ENCODE measurements around the gene AMPD3.
A peak's percentile ranks its signal among the peaks of the same experiment; 100 is the strongest.
"Not testable (repeated sequence)": the region's sequence is repeated elsewhere in the genome, so short reads cannot be mapped to it uniquely, and the experiment has no call there.

Gene AMPD3

GRCh38 chr11:10454878-10455631, at the start of gene AMPD3:
Gene AMPD3, plus strand, starts transcription at chr11:10455264. Its CDS starts 6,256 bp downstream, at chr11:10461520.
- DNase-seq = no peak

GRCh38 chr11:10405865-10406592, 49.0 kb upstream of the AMPD3 start:
- peak; percentile 67 for DNase-seq

- DNase-seq = no peak
Observed at GRCh38 chr11:10407055-10407454, 48.0 kb upstream of the AMPD3 start.

- no peak for DNase-seq
Observed at GRCh38 chr11:10407749-10408685, 47.0 kb upstream of the AMPD3 start.

GRCh38 chr11:10409207-10409661, 45.8 kb upstream of the AMPD3 start:
- peak; percentile 10 for DNase-seq

GRCh38 chr11:10410106-10410843, 44.8 kb upstream of the AMPD3 start:
- DNase-seq = no peak

GRCh38 chr11:10410844-10411200, 44.2 kb upstream of the AMPD3 start:
- DNase-seq = no peak

- DNase-seq = no peak
Observed at GRCh38 chr11:10412266-10412665, 42.8 kb upstream of the AMPD3 start.

GRCh38 chr11:10413268-10413667, 41.8 kb upstream of the AMPD3 start:
- DNase-seq = peak; percentile 69

GRCh38 chr11:10414181-10414580, 40.9 kb upstream of the AMPD3 start:
- DNase-seq = no peak

GRCh38 chr11:10414659-10415058, 40.4 kb upstream of the AMPD3 start:
- DNase-seq = peak; percentile 44

- no peak for DNase-seq
Observed at GRCh38 chr11:10415817-10416392, 39.2 kb upstream of the AMPD3 start.

- DNase-seq = no peak
Observed at GRCh38 chr11:10418259-10418949, 36.7 kb upstream of the AMPD3 start.

GRCh38 chr11:10418950-10419310, 36.1 kb upstream of the AMPD3 start:
- no peak for DNase-seq

- no peak for DNase-seq
Observed at GRCh38 chr11:10426475-10426874, 28.6 kb upstream of the AMPD3 start.

GRCh38 chr11:10428453-10428852, 26.6 kb upstream of the AMPD3 start:
- no peak for DNase-seq

GRCh38 chr11:10429526-10429925, 25.5 kb upstream of the AMPD3 start:
- no peak for DNase-seq

GRCh38 chr11:10432493-10432892, 22.6 kb upstream of the AMPD3 start:
- DNase-seq = no peak

GRCh38 chr11:10432971-10433370, 22.1 kb upstream of the AMPD3 start:
- DNase-seq = no peak

GRCh38 chr11:10436224-10436623, 18.8 kb upstream of the AMPD3 start:
- no peak for DNase-seq

- not testable (repeated sequence) for DNase-seq
Observed at GRCh38 chr11:10436683-10437082, 18.4 kb upstream of the AMPD3 start.
